Umbilical cord (tissue), 2 donors: Measurements from ENCODE around the gene SMIM35. TPM values are rescaled to one million over a fixed set of nuclear protein-coding genes. Genes with fewer than 3 reads are reported as not detected.

Experiments used
- DNase-seq: peaks from one replicate; pipeline ENCODE4 v3.0.0-alpha.2; 2015; ENCODE audit warnings: low spot score
- total RNA-seq: library from RNA; depleted of rRNA; stranded (reverse); fragments of >200 nt; gene quantifications from one replicate; pipeline ENCODE4 v1.2.3, GENCODE V29; 2014; ENCODE audit warnings: low replicate concordance; ENCODE audit not compliant: insufficient read depth

Gene SMIM35
- total RNA-seq, 1 donor from 2014 or later, result 1.4 TPM

DNA sequence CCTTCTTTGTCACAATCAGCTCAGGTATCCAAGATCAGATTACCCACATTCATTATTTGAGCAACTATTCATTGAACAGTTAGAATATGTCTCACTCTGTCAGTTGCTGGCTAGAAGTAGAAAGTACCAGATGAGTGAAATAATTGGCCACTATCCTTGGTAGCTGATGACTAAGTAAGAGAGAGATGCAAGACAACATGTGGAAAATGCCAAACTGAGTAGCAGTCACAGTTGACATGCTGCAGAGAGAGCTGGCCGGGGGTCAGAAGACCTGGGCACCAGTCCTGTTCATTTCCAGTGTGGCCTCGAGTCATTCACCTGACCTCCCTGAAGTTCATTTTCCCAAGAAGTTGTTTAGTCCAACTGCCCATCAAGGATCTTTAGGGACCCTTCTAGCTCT is 22.5 kb upstream of the SMIM35 start:
- peak; percentile 40 for DNase-seq

DNA sequence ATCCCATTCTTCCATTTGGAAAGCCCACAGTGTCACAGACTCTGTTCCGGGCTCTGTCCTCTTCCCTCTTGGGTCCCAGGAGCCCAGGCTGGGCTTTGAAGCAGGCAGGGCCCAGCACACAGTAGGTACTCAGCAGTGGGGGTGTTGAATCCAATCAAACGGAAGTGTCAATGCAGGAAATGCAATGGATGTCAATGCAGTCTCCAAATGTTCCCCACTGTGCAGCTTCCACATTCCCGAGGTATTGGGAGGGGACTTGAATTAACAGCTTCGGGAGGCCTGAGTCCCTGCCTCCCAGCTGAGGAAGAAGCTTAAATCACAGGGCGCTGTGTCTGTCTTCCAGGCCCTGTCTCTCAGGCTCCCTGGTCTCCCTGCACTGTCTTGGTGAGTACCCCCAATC is 21.8 kb upstream of the SMIM35 start:
- no peak for DNase-seq

DNA sequence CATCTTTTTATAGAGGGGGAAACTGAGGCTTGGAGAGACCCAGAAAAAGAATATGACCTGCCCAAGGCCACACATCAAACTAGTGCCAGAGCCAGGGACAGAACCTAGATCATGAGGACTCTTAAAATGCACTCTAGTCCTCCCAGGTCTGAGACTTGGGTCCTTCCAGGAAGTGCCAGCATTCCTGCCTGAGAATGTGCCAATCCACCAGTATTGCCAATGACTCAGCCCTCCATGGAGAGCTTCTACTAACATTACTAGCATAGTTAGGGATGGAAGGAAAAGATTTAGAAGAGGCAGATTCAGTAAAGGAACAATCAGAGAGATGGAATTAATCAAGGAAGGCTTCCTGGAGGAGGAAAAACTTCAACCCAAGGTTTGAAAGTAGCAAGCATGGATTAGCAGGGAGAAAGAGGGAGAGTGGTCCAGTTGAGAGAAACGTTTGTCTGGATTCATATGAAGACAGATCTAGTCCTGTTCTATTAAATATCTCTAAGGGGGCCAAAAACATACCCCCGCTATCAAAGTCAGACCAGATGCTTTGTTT is 20.1 kb upstream of the SMIM35 start:
- no peak for DNase-seq

DNA sequence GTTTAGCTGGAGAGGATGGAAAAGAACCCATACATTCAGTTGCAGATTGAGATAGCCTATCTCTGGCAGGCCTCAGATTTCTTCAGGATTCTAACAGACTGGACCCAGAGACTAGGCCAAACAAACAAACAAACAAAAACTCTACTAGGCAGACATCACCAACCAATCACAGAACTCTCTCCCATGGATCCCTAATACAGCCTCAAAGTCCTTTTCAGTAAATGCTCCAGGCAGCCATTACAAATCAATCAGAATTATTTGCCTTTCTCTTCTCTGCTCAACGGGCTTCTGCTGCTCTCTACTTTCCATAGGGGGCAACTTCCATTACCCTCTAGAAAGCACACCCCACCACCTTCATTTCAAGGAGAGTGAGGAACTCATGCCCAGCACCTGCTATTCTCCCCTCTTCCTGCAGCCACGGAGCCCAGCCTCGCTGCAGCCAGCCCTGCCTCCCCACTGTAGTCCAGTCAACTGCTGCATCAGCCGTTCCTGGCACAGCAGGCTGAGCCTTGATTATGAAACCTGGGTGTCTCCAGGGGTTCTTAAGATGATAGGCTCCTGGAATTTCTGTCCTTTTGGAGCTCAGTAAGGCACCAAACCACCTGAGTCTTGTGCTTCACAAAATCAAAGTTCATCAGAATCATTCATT is 19.0 kb upstream of the SMIM35 start:
- DNase-seq, result no peak

DNA sequence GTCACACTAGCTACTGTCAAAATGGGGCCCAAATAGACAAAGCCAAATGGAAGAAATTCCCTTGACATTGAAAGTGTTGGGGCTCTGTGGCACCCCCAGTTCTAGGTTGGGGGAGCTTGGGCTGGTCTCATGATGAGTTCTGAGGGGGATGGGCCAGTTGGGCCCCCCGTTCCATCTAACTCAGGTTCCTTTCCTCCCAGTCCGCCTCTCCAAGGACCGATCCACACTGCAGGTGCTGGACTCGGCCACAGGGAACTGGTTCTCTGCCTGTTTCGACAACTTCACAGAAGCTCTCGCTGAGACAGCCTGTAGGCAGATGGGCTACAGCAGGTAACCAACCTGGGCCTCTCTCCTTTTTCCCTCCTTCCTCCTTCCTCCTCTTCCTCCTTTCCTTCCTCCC is 17.7 kb upstream of the SMIM35 start:
- no peak for DNase-seq

DNA sequence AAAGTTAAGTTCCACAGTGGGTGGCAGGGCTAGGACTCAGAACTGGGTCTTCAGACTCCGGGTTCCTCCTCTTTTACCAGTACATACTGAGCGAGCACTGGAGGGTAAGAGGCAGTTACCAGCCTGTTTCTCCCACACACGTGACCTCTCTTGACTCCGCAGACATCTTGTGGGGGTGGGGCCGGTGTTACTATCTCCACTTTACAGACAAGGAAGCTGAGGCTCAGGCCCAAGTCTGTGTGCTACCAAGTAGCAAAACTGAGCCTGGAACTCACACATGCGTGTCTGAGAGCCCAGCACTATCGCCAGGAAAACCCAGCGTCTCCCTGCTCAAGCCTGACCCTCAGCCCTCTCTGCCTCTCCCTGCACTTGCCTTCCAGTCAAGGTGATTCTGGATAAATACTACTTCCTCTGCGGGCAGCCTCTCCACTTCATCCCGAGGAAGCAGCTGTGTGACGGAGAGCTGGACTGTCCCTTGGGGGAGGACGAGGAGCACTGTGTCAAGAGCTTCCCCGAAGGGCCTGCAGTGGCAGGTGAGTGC is 16.0 kb upstream of the SMIM35 start:
- no peak for DNase-seq

DNA sequence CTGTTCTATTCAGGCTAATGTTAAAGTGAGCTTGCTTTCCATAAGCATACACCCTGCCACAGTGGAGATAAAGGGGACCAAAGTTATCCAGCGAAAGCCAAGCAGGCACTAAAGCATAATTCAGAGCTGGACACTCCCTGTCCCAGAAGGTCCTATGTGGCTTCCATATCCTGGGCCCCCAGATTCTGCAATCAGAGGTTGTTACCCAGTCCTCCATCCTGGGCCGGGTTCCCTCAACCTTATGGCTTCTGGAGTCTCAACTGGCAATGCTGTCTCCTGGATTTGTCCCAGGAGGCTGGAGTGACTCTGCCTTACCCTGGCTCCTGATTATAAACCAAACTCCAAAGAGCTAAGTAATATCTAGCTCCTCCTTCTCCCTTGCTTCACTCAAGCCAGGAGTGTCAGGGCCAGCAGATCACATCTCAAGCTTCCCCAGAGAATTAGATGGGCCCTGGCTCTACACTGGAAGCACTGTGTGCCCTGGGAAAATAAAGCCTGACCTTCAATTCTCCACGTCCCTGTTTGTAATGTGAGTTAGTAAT is 14.0 kb upstream of the SMIM35 start:
- DNase-seq, result no peak

DNA sequence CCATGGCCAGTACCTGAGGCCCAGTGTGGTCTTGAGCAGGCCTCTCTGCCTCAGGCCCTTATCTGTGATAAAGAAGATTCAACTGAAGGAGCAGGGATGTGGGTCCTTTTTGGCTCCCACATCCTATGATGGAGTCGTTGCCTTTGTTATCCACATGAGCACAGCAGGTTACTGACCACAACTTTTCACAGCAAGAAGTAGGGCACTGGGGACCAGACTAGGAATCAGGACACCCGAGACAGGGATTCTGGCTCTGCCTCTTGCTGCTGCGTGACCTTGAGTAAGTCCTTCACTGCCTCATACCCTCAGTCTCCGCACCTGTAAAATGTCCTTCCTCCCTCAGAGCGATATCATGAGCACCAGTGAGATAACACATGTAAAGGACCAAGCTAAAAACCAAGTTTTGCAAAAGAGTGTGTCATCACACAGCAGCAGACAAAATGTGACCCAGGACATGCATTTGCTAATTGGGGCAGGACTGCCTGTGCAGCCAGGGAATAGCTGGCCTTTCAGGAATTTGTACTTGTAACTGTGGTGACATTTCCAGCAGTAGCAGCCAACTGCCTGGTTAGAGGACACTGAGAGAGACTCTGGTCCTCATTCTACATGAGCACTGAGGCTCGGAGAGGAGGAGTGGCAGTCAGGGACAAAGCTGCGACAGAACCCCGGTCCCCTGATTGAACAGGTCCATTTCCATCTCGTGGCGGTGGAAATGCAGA is 13.2 kb upstream of the SMIM35 start:
- no peak for DNase-seq

DNA sequence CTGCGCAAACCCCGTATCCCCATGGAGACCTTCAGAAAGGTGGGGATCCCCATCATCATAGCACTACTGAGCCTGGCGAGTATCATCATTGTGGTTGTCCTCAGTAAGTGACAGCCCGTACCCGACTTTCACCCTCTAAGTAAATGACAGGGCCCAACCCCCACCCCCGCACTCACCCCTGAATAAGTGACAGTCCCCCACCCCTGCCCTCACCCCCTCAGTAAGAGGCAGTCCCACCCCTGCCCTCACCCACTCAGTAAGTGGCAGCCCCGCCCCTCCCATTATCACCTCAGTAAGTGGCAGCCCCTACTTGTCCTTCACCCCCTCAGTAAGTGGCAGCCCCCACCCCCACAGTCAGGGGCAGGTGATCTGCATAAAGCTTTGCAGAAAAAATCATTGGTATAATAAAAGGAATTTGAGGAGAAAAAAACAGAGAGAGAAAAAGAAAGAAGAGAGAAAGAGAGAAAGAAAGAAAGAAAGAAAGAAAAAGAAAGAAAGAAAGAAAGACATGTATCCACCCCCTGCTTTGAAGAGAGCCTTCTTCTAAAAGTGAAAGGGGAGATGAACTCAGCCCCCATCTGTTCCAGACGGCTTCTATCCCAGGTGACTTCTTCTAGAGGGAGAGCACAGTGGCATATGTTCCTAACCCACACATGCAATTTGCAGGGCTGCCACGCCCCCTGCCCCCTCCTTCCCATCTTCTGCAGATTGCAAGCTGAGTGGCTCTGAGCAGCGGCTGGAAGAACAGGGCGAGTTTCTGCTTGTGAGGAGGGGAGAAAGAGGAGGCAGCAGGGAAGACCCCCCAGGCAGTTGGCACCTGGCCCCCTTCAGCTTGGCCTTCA is 12.5 kb upstream of the SMIM35 start:
- DNase-seq, result no peak

DNA sequence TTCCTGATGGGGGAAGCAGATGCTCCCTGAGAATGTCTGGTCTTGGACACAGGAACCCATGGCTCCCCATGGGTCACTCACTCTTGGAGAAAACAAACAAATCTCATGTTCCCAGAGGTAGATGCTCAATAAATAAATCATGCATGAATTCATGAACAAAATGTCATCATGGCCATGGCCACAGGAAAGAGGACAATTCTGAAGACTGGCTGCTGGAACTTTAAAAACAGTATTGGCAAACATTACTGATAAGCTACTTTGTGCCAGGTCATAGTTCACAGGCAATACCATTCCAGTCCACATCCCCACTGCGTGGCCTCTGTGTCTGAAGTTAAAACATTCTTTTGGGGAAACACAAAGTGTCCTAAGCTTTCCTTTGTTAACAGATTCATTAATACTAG is 9.2 kb upstream of the SMIM35 start:
- no peak for DNase-seq

DNA sequence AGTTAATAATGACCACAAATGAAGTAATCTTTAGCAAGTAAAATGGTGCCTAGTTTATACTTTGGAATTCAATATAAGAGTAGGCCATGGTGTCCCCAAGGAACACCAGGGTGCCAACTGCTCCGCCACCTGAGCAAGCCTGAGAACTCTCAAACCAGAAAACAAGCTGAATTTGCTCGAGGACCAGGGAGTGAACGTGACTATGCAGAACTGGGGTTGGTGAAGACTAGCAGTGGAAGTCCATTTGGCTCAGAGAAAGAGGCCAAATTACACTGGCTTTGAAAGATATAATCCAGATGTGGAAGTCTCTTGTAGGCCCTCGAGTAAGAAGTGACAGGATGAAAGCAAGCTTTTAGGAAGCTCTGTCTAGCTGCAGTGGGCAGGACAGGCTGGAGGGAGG is 8.7 kb upstream of the SMIM35 start:
- DNase-seq, result no peak

DNA sequence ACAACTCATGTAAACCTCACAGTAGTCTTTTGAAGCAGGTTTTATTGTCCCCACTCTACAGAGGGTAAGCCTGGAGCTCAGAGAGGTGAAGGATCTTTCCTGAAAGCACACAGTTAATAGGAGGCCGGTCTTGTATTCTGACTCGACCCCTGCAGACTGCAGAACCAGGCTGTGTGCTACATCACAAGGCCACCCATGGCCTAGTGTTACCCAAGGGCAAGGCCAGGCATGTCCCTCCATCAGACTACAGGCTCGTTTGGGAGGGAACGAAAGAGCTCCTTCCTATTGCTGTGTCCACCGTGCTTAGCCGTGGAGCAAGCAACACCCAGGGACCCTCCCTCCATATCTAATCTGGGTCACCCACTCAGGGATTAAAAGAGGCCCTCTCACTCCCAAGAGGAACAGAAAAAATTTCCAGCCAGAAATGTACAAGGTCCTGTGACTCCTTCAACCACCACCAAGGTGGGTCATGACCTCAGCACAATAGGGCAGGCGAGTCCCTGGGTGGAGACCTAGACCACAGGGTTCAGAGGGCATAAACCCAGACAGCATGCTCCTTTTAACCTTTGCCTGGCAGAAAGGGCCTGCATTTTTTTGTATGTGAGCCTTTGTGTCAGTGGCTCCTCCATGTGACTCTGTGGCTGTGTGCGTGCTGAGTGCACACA is 6.3 kb upstream of the SMIM35 start:
- no peak for DNase-seq

DNA sequence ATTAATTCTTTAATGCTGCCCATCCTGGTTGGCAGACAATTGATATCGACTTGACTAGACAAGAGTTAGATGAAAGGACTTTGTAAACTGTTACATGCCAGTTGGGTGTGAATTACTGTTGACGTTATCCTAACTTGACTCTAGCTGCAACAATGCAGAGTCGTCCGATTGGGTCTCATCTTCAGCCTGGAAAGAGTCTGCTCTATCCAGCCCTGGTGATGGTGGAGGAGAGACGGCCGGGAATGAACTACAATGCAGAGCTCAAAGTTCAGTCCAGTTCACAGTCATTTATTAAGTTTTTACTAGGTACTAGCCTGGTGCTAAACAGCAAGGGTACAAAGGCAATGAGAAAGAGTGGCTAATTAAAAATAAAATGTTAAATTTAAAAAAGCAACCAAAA is 4.9 kb upstream of the SMIM35 start:
- DNase-seq, result no peak

DNA sequence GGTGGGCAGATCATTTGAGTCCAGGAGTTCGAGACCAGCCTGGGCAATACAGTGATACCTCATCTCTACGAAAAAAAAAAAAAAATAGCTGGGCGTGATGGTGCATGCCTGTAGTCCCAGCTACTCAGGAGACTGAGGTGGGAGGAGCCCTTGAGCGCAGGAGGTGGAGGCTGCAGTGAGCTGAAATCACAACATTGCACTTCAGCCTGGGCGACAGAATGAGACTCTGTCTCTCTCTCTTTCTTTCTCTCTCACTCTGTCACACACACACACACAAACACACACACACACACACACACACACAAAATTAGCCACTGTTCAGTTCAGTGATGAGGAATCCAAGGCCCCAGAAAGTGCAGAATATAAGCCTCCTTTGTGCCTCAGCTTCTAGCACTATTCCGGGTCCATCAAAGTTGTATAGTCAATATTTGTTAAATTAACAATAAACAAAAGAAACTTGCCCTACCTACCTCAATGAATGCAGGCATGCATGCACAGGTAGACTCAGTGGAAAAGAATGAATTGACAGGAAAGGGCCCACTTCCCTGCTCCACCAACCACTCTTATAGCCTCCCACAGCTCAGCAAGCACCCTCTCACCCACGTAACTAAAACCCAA is 3.9 kb upstream of the SMIM35 start:
- DNase-seq, result no peak

DNA sequence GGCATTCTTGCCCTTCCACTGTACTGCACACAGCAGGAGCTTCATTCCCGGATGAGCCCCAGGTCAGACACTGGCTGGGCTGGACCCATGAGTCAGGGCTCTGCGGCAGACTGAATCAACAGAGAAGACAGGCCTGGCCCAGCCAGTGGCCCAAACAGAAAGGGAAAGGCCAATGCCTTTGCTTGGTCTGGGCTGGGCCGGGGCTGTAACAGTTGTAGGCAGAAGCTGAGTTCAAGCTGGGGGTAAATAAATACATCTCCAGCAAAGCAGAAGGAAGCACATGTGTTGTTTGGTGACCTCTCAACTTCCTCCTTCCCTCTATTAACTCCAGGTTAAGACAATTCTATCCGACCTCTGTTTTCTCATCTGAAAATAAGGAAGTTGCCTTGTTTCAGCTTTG is 1.8 kb upstream of the SMIM35 start:
- DNase-seq, result peak; percentile 25

DNA sequence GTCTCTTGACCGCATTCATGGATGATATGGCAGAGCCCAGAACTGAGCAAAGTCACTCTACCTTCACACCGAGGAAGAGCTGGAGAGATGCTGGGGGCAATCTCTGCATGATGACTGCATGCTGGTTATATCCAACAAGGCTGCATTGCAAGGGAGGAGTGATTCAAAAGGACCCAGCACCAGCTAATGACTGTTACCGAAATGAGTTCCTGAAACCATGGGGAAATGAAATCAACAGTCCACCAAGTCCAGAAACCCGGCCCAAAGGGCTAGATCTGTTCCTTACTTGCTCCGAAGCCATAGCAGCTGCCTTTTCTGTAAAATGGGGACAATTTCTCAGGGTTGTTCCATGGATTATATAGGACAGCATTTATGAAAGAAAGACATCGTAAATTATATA is 1.2 kb upstream of the SMIM35 start:
- DNase-seq, result no peak

DNA sequence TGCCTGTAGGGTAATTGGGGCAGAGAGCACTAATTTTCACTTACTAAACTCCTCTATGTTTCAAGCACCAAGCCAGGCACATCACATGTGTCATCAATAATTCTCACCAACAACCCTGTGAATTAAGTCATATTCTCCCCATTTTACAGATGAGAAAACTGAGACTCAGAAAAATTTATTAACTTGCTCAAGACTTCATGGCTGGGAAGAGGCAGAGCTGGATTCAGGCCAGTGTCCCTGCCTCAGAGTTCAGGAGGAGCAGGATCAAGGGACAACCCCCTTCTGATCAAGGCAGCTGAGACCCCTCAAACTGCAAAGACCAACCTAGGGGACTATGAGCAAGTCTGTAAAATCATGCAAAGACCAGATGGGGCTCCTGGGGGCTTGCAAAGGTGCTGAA is 2.1 kb downstream of the SMIM35 start:
- no peak for DNase-seq

DNA sequence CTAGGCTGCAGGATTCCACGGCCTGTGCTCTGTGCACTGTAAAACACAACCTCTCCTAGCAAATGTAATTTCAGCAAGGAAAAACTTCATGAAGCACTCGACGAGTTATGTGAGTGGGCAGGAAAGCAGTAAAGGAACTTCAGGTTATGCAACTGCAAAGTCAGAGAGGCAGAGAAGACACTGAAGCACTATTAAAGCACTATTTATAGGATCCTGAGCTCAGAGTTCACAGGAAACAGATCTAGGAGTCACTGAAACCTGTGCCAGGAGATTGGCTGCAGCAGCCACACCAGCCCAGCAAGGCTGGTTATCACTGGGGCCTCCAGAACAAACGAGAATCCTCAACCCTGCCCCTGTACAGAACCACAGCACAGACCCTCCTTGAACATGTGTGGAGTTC is 2.5 kb downstream of the SMIM35 start:
- peak; percentile 86 for DNase-seq

DNA sequence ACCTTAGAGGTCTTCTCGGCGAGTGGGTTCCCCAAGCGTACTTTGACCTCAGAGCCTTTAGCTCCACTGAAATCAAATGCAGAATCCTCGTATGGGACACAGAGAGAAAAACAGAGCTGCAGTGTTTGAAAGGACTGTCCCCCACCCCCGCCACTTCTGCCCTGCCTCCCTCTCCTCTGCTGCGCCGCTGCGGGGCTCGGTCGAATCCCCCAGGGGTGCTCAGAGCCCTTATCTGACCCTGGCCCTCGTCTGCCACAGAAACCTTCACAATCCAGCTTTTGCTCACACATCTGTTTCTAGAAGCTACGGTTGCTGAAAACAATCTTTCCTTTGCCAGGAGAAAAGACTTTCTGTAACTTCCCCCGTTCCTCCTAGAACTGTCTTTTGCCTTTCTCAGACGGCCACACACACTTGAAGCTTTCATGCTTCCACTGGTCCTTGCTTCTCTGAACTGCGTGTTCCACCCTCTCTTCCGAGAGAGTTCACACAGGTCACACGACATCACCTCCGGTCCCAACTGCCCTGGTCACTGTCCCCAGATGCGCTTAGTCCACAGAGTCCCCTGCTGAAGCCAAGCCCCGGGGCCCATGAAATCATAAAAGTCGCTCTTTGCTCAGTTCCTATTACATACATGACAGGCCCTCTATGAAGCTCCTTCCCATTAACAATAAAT is 3.7 kb downstream of the SMIM35 start:
- no peak for DNase-seq

DNA sequence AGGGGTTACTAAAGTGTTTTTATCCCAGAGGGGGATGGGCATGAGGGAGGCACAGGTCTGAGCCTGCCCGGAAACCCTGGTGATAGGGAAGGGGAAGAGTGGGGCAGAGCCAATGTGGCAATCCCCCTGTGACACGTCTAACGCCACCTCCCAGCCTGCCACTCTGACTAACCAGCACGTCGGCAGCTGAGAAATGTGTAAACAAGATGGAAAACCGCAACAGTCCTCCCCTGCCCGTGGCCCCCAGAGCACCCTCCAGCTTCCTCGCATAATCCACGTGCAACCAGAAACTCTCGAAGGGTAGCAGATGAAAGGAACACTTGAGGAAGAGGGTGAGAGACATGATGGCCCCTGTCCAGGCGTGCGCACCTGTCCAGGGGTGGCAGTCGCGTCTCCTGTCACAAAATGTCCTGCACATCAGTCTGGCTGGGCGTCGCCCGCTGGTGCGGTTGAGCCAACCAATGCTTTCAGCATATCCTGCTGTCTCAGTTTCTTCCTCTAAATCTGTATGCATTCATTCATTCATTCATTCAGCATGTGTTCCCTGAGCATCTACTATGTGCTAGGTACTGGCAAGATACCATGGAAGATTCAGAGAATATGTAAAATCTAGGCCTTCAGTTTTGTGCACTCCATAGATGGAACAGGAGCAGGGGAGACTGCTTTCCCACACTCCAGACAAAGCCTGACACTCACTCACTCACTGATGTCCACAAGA is 5.4 kb downstream of the SMIM35 start:
- DNase-seq, result no peak
